ENCODE data around the gene CXCL16. TPM values are rescaled to one million over a fixed set of nuclear protein-coding genes. Genes with fewer than 3 reads are reported as not detected.

Gene CXCL16
- total and polyA plus RNA-seq, 2 of the 13 experiments (the other 11 are each of a cell fraction or from before 2014, with no cell fraction given): 9.4 to 101 TPM

- TF ChIP-seq DR1 (CRISPR knock-in tag; IDR thresholded peaks at IDR 0.05) (no peak), KDM1A (CRISPR knock-in tag; IDR thresholded peaks at IDR 0.05) (no peak), HHEX (CRISPR knock-in tag; IDR thresholded peaks at IDR 0.05) (no peak; the same call in 1 of the 2 replicates), NFIB (CRISPR knock-in tag; IDR thresholded peaks at IDR 0.05; ENCODE audit: borderline replicate concordance) (no peak), PCBP2 (optimal IDR thresholded peaks at IDR 0.05; ENCODE audit: low read depth, low read length, poor library complexity, severe bottlenecking) (no peak), NR2F6 (IDR thresholded peaks at IDR 0.05) (peak; percentile 88), NR2F6 (CRISPR knock-in tag; IDR thresholded peaks at IDR 0.05) (peak; percentile 90), PHF5A (CRISPR knock-in tag; IDR thresholded peaks at IDR 0.05; ENCODE audit: low read depth, unreplicated experiment) (no peak), KLF9 (CRISPR knock-in tag; IDR thresholded peaks at IDR 0.05; ENCODE audit: low read depth) (no peak), SRSF9 (IDR thresholded peaks at IDR 0.05; ENCODE audit: borderline replicate concordance, insufficient read depth, low read depth, low read length, poor library complexity, severe bottlenecking) (no peak), IRF2 (CRISPR knock-in tag; IDR thresholded peaks at IDR 0.05) (no peak), ZBTB37 (CRISPR knock-in tag; IDR thresholded peaks at IDR 0.05) (no peak), ZBTB38 (CRISPR knock-in tag; IDR thresholded peaks at IDR 0.05) (peak; percentile 43; the same call in 1 of the 2 replicates), RCOR2 (CRISPR knock-in tag; IDR thresholded peaks at IDR 0.05) (no peak; the same call in 1 of the 2 replicates), CREM (IDR thresholded peaks at IDR 0.05) (peak; percentile 65; the same call in 1 of the 2 replicates), CREM (CRISPR knock-in tag; IDR thresholded peaks at IDR 0.05) (no peak), ZNF776 (CRISPR knock-in tag; IDR thresholded peaks at IDR 0.05) (no peak), REL (CRISPR knock-in tag; conservative IDR thresholded peaks at IDR 0.05) (no peak), ARID2 (CRISPR knock-in tag; IDR thresholded peaks at IDR 0.05; ENCODE audit: borderline replicate concordance) (no peak; the same call in 1 of the 2 replicates), PLRG1 (conservative IDR thresholded peaks at IDR 0.05) (no peak), SMAD3 (CRISPR knock-in tag; IDR thresholded peaks at IDR 0.05) (peak; percentile 73; the same call in 1 of the 2 replicates)
- TF ChIP-seq, protein P1, sequence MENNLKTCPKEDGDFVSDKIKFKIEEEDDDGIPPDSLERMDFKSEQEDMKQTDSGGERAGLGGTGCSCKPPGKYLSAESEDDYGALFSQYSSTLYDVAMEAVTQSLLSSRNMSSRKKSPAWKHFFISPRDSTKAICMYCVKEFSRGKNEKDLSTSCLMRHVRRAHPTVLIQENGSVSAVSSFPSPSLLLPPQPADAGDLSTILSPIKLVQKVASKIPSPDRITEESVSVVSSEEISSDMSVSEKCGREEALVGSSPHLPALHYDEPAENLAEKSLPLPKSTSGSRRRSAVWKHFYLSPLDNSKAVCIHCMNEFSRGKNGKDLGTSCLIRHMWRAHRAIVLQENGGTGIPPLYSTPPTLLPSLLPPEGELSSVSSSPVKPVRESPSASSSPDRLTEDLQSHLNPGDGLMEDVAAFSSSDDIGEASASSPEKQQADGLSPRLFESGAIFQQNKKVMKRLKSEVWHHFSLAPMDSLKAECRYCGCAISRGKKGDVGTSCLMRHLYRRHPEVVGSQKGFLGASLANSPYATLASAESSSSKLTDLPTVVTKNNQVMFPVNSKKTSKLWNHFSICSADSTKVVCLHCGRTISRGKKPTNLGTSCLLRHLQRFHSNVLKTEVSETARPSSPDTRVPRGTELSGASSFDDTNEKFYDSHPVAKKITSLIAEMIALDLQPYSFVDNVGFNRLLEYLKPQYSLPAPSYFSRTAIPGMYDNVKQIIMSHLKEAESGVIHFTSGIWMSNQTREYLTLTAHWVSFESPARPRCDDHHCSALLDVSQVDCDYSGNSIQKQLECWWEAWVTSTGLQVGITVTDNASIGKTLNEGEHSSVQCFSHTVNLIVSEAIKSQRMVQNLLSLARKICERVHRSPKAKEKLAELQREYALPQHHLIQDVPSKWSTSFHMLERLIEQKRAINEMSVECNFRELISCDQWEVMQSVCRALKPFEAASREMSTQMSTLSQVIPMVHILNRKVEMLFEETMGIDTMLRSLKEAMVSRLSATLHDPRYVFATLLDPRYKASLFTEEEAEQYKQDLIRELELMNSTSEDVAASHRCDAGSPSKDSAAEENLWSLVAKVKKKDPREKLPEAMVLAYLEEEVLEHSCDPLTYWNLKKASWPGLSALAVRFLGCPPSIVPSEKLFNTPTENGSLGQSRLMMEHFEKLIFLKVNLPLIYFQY (CRISPR knock-in tag; IDR thresholded peaks at IDR 0.05; ENCODE audit: borderline replicate concordance): peak; percentile 58; the same call in 1 of the 2 replicates
- TF ChIP-seq, protein P2, sequence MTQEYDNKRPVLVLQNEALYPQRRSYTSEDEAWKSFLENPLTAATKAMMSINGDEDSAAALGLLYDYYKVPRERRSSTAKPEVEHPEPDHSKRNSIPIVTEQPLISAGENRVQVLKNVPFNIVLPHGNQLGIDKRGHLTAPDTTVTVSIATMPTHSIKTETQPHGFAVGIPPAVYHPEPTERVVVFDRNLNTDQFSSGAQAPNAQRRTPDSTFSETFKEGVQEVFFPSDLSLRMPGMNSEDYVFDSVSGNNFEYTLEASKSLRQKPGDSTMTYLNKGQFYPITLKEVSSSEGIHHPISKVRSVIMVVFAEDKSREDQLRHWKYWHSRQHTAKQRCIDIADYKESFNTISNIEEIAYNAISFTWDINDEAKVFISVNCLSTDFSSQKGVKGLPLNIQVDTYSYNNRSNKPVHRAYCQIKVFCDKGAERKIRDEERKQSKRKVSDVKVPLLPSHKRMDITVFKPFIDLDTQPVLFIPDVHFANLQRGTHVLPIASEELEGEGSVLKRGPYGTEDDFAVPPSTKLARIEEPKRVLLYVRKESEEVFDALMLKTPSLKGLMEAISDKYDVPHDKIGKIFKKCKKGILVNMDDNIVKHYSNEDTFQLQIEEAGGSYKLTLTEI (CRISPR knock-in tag; conservative IDR thresholded peaks at IDR 0.05): no peak
These were observed 18.3 kb downstream of the CXCL16 start (continued) for GRCh38 chr17:4721203-4722135.

Data from HepG2 (cell line).